Activated T-helper 17 cell treated with anti-CD3 and anti-CD28 coated beads, Interleukin-2, amount 50 U/mL, for 72 hours (primary cell): ENCODE data around the gene YY1. TPM values are rescaled to one million over a fixed set of nuclear protein-coding genes. Genes with fewer than 3 reads are reported as not detected.
"Not testable (repeated sequence)": the region's sequence is repeated elsewhere in the genome, so short reads cannot be mapped to it uniquely, and the experiment has no call there.

Experiments
- ATAC-seq: fragments of 150-1000 bp; cut with Tn5 transposase; replicated peaks from 2 replicates; pipeline ENCODE4 v1.10.0; 2021; ENCODE audit warnings: mild to moderate bottlenecking, moderate library complexity
- H3K27ac Mint-ChIP-seq: one replicate; pipeline ENCODE4 v1.8.0; 2022; ENCODE audit warnings: mixed read lengths
- H3K27me3 Mint-ChIP-seq: one replicate; pipeline ENCODE4 v1.8.0; 2022; ENCODE audit warnings: mixed read lengths
- H3K36me3 Mint-ChIP-seq: one replicate; pipeline ENCODE4 v1.8.0; 2022; ENCODE audit warnings: low read depth, mild to moderate bottlenecking, mixed read lengths
- H3K4me1 Mint-ChIP-seq: one replicate; pipeline ENCODE4 v1.8.0; 2022; ENCODE audit warnings: mixed read lengths
- H3K4me3 Mint-ChIP-seq: one replicate; pipeline ENCODE4 v1.8.0; 2022; ENCODE audit warnings: mild to moderate bottlenecking, mixed read lengths
- H3K9me3 Mint-ChIP-seq: one replicate; pipeline ENCODE4 v1.8.0; 2022; ENCODE audit warnings: mixed read lengths
- total RNA-seq, 2 donors: library from RNA; stranded (reverse); gene quantifications; one replicate each; pipeline ENCODE4 v1.2.3, GENCODE V29; 2022

The YY1 gene
- total RNA-seq, 2 donors from 2014 or later, result 63.8 to 77.0 TPM

- H3K36me3 Mint-ChIP-seq, result peaks cover 69% of the 10 kb centered on the region
- H3K27me3 Mint-ChIP-seq, result no peaks in the 10 kb centered on the region
- no peak overlapping the region for H3K4me3 Mint-ChIP-seq
- peaks cover 27% of the 10 kb centered on the region for H3K4me1 Mint-ChIP-seq
- ATAC-seq, result no peak
- peak overlapping the region; percentile 82 for H3K27ac Mint-ChIP-seq
- H3K9me3 Mint-ChIP-seq, result no peaks in the 10 kb centered on the region
Observed at GRCh38 chr14:100279563-100279962, 40.6 kb downstream of the YY1 start.

DNA sequence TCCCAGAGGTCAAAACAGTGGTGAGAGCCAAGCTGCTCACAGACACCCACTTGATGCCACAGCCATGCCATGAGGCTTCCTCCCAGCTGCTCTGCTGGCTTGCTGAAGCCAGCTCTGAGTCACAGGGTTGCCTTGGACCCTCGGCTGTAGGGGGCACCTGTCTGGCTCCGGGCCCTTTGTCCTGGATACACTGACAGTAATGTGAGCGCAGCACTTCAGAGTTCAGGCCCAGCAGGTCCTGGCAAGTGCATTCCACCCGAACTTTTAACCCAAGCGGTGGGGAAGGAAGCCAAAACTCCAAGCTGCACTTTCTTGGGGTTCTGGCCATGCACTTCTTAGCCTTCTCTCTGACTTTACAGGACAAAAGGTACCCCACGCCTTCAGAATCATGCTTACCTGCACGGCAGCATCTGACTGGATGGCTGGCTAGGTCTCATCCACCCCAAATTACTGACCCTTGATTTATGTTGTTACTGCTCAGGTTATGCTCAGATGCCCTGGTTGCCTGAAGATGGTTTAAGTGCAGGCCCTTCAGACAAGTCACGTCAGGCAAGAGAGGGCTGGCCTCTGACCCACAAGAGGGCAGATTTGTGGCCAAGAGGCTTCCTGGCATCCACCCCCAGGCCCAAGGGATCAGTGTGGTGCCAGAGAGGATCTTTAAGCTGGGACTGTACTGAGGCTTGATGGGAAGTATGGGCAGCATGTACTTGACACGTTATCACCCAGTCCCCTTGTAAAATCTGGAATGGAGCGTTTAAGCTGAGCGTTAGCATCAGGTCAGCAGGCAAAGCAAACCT lies 42.5 kb downstream of the YY1 start:
- no peak for ATAC-seq
- Mint-ChIP-seq H3K27me3 (no peaks in the 10 kb centered on the region), H3K36me3 (peaks cover 49% of the 10 kb centered on the region), H3K9me3 (no peaks in the 10 kb centered on the region), H3K4me1 (peaks cover 20% of the 10 kb centered on the region), H3K27ac (peak overlapping the region; percentile 67), H3K4me3 (no peak overlapping the region)

DNA sequence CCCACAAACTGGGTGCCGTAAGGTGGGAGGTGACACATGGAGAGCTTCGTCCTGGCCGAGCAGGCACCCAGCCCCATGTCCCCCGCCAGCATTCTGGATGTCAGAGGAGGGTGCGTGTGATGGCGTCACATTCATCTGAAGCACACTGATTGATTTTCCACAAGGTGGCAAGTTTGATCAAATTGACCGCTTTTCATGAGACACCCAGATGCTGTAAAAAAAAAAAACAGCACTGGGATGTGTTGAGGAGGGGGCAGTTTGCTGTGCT lies 43.1 kb downstream of the YY1 start:
- Mint-ChIP-seq H3K27me3 (no peaks in the 10 kb centered on the region), H3K4me3 (no peak overlapping the region), H3K36me3 (peaks cover 44% of the 10 kb centered on the region), H3K27ac (peak overlapping the region; percentile 67), H3K9me3 (no peaks in the 10 kb centered on the region), H3K4me1 (peaks cover 20% of the 10 kb centered on the region)
- no peak for ATAC-seq

GRCh38 chr14:100282766-100283419 lies 43.9 kb downstream of the YY1 start:
- no peak overlapping the region for H3K27ac Mint-ChIP-seq
- no peak overlapping the region for H3K4me3 Mint-ChIP-seq
- H3K4me1 Mint-ChIP-seq, result peaks cover 16% of the 10 kb centered on the region
- peaks cover 35% of the 10 kb centered on the region for H3K36me3 Mint-ChIP-seq
- H3K9me3 Mint-ChIP-seq, result no peaks in the 10 kb centered on the region
- no peak for ATAC-seq
- H3K27me3 Mint-ChIP-seq, result no peaks in the 10 kb centered on the region

- not testable (repeated sequence) for H3K27me3 Mint-ChIP-seq, H3K9me3 Mint-ChIP-seq, H3K27ac Mint-ChIP-seq, H3K4me3 Mint-ChIP-seq, ATAC-seq
- Mint-ChIP-seq H3K36me3 (peaks cover 30% of the 10 kb centered on the region), H3K4me1 (peaks cover 16% of the 10 kb centered on the region)
Observed at GRCh38 chr14:100283436-100283835, 44.5 kb downstream of the YY1 start.

DNA sequence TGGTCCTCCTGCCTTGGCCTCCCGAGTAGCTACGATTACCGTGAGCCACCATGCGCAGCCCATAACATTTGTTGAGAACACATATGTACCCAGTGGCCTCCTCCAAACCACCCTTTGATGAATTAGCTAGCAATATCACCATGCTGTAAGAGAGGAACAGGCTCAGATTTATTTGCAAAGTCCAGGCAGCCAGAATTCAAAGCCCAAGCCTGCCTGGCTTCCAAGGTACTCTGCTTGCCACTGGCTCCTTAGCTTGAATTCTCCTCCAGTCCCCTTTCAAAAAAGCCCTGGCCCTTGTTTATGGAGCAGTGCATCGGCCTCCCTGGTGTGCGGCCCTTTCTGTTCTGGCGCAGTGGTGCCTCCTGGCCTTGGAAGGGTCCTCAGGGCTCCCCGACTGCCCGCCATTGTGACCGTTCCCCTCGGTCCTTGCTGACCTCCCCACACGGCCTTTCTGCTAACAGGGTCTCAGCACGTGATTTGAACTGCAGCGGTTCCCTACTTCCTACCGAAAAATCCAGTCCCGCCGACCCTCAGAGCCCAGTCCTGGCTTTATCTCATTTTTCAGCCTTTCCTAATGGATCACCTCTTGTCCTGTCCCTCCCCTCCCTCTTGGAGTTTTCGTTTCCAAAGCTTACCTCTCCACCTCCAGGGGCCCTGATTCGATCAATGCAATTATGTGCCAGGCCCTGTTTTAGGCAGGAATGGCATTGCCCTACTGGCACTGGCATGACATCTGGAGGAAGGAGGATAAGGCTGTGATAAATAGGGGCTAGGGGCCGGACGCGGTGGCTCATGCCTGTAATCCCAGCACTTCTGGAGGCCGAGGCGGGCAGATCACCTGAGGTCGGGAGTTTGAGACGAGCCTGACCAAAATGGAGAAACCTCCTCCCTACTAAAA lies 45.3 kb downstream of the YY1 start:
- Mint-ChIP-seq H3K4me1 (peaks cover 12% of the 10 kb centered on the region), H3K9me3 (no peaks in the 10 kb centered on the region), H3K4me3 (peak overlapping the region; percentile 59), H3K36me3 (peaks cover 22% of the 10 kb centered on the region), H3K27ac (peak overlapping the region; percentile 84), H3K27me3 (no peaks in the 10 kb centered on the region)
- ATAC-seq, result no peak

- H3K27me3 Mint-ChIP-seq, result no peaks in the 10 kb centered on the region
- H3K36me3 Mint-ChIP-seq, result peaks cover 12% of the 10 kb centered on the region
- peaks cover 9% of the 10 kb centered on the region for H3K4me1 Mint-ChIP-seq
- ATAC-seq, result peak; percentile 92
- H3K9me3 Mint-ChIP-seq, result no peaks in the 10 kb centered on the region
- H3K27ac Mint-ChIP-seq, result peak overlapping the region; percentile 84
- H3K4me3 Mint-ChIP-seq, result peak overlapping the region; percentile 78
Observed at GRCh38 chr14:100285021-100285912, 46.3 kb downstream of the YY1 start.

GRCh38 chr14:100285913-100286400 lies 47.0 kb downstream of the YY1 start:
- peaks cover 9% of the 10 kb centered on the region for H3K4me1 Mint-ChIP-seq
- H3K27ac Mint-ChIP-seq, result peak overlapping the region; percentile 71
- peak overlapping the region; percentile 78 for H3K4me3 Mint-ChIP-seq
- H3K9me3 Mint-ChIP-seq, result no peaks in the 10 kb centered on the region
- H3K36me3 Mint-ChIP-seq, result peaks cover 6% of the 10 kb centered on the region
- no peak for ATAC-seq
- no peaks in the 10 kb centered on the region for H3K27me3 Mint-ChIP-seq

GRCh38 chr14:100286484-100287191 lies 47.7 kb downstream of the YY1 start:
- peak overlapping the region; percentile 78 for H3K4me3 Mint-ChIP-seq
- ATAC-seq, result no peak
- H3K27me3 Mint-ChIP-seq, result no peaks in the 10 kb centered on the region
- H3K36me3 Mint-ChIP-seq, result peaks cover 2% of the 10 kb centered on the region
- H3K27ac Mint-ChIP-seq, result peak overlapping the region; percentile 71
- no peaks in the 10 kb centered on the region for H3K9me3 Mint-ChIP-seq
- H3K4me1 Mint-ChIP-seq, result peaks cover 9% of the 10 kb centered on the region

DNA sequence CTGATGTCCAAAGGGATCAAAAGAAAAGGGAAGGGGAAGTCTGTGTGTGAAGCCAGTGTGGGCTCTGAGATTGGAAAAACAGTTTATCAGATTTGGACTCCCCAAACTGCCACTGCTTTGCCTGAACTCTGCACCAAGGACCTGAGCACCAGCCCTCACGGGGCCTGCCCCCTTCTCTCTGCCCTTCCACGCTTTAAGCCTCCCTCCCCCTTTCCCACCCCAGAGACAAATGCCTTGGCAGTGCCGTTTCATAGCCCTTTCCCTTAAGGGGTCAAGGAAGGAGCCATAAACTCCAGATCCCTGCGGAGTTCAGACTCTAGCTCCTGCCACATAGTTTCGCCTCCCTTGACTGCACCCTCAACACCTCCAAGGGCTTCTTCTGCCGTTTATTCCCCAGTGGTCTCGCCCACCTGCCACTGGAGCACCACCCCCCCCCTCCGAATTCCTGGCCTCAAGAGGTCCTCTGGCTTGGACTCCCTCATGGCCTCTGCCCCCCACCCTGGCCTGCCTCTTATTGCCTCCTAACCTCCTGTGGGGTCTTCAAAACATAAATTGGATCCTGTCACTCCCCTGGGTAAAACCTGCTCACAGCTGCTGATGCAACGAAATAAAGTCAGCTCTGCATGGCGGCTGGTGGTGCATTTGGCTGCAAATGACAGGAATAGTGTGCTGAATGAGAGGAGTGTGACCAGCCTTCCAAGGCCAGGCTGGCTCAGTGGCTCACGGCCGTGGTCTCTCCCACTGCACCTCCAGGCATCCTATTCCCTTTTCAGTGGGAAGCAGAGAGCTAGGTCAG lies 48.5 kb downstream of the YY1 start:
- H3K27me3 Mint-ChIP-seq, result no peaks in the 10 kb centered on the region

DNA sequence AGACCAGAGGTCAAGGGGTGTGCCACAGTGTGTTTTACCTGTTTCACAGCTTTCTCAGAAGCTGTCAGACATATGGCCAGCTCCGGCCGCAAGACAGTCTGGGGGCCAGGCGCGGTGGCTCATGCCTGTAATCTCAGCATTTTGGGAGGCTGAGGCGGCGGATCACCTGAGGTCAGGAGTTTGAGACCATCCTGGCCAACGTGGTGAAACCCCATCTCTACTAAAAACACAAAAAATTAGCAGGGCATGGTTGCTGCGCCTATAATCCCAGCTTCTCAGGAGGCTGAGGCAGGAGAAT lies 49.0 kb downstream of the YY1 start:
- not testable (repeated sequence) for H3K27me3 Mint-ChIP-seq

More for the DNA sequence above, 48.5 kb downstream of the YY1 start:
- Mint-ChIP-seq H3K4me1 (peaks cover 9% of the 10 kb centered on the region), H3K27ac (no peak overlapping the region), H3K36me3 (no peaks in the 10 kb centered on the region), H3K9me3 (no peaks in the 10 kb centered on the region), H3K4me3 (no peak overlapping the region)
- ATAC-seq, result no peak

GRCh38 chr14:100288382-100289185 lies 49.6 kb downstream of the YY1 start:
- no peaks in the 10 kb centered on the region for H3K9me3 Mint-ChIP-seq
- no peak overlapping the region for H3K4me3 Mint-ChIP-seq
- H3K4me1 Mint-ChIP-seq, result peaks cover 9% of the 10 kb centered on the region
- H3K27ac Mint-ChIP-seq, result no peak overlapping the region
- H3K27me3 Mint-ChIP-seq, result no peaks in the 10 kb centered on the region
- no peak for ATAC-seq
- H3K36me3 Mint-ChIP-seq, result no peaks in the 10 kb centered on the region

More for the DNA sequence above, 49.0 kb downstream of the YY1 start:
- H3K27ac Mint-ChIP-seq, ATAC-seq, H3K4me3 Mint-ChIP-seq, H3K4me1 Mint-ChIP-seq, H3K9me3 Mint-ChIP-seq, H3K36me3 Mint-ChIP-seq: not testable (repeated sequence)
